HCT116 (cell line): ENCODE measurements around the gene ACTG1. TPM values are rescaled to one million over a fixed set of nuclear protein-coding genes. Genes with fewer than 3 reads are reported as not detected.

Experiments
- ATAC-seq: fragments of 200-7000 bp; cut with Tn5 transposase; 2 replicates; pipeline ENCODE4 v1.9.1; 2020; ENCODE audit warnings: mild to moderate bottlenecking, moderate library complexity
- BruUV-seq: library from RNA; stranded (reverse); fragments of 400-500 nt; replicated peaks from 2 replicates; lab custom pipeline; 2021; lab: Mats Ljungman, UMichigan
- CTCF ChIA-PET: fragments of 300-600 bp; sonication (Branson Sonifier 250); formaldehyde crosslinking; loops from one replicate; lab custom pipeline; 2021; ENCODE audit warnings: antibody characterized with exemption; lab: Charles Lee
- POLR2A ChIA-PET: fragments of 300-600, 350-600 bp; sonication (Branson Sonifier 250); formaldehyde crosslinking; loops from one replicate; lab custom pipeline; 2021; ENCODE audit warnings: antibody characterized with exemption; lab: Charles Lee
- RAD21 ChIA-PET, 2 experiments: fragments of 300-600 bp; sonication (Branson Sonifier 250); formaldehyde crosslinking; loops; one replicate each; lab custom pipeline; 2023; ENCODE audit warnings: low total read pairs in 2 of 2; ENCODE audit not compliant: uncharacterized antibody in 2 of 2, unreplicated experiment in 2 of 2, low non-redundant PET in 1 of 2; lab: Charles Lee
- DNase-seq: peaks from one replicate; pipeline ENCODE4 v3.0.0-alpha.2; 2010; ENCODE audit warnings: low read depth, low spot score
- H2AFZ ChIP-seq: fragments of 200-600 bp; shearing (Covaris generic), sonication (generic); 2 replicates; pipeline ENCODE4 v1.6.1; 2017; ENCODE audit warnings: low read depth, mixed run types, mixed read lengths, antibody characterized with exemption, low read length; ENCODE audit not compliant: poor library complexity, severe bottlenecking
- H3K27ac ChIP-seq: 2 replicates; pipeline ENCODE4 v1.5.1; 2012; ENCODE audit warnings: low read depth, low read length
- H3K27me3 ChIP-seq: fragments of 200-600 bp; sonication (generic); 2 replicates; pipeline ENCODE4 v1.6.1; 2016; ENCODE audit warnings: mixed run types, low read length, mixed read lengths; ENCODE audit not compliant: insufficient read depth
- H3K36me3 ChIP-seq, 2 experiments: fragments of 200-500 bp in 1 of 2; fragments of 200-600 bp in 1 of 2; sonication (Bioruptor generic) in 1 of 2; sonication (generic) in 1 of 2; 2 replicates each; pipeline versions ENCODE4 v1.5.1 to v1.6.1; 2014 to 2016; ENCODE audit warnings: low read length in 2 of 2, inconsistent platforms in 1 of 2, mixed read lengths in 1 of 2, mixed run types in 1 of 2; ENCODE audit not compliant: insufficient read depth in 2 of 2, control insufficient read depth in 1 of 2
- H3K4me1 ChIP-seq, 2 experiments: fragments of 200-600 bp in 1 of 2; sonication (generic) in 1 of 2; 2 replicates each; pipeline versions ENCODE4 v1.5.1 to v1.6.1; 2012 to 2017; ENCODE audit warnings: low read length in 2 of 2, inconsistent platforms in 1 of 2, mild to moderate bottlenecking in 1 of 2, mixed read lengths in 1 of 2, mixed run types in 1 of 2, moderate library complexity in 1 of 2; ENCODE audit not compliant: insufficient read depth in 2 of 2, control insufficient read depth in 1 of 2
- H3K4me2 ChIP-seq: fragments of 200-600 bp; sonication (generic); 2 replicates; pipeline ENCODE4 v1.6.1; 2017; ENCODE audit warnings: mixed run types, low read length, mixed read lengths
- H3K4me3 ChIP-seq, 2 experiments: fragments of 200-600 bp in 1 of 2; sonication (generic) in 1 of 2; replicated peaks in 1 of 2; 2 replicates each; pipeline ENCODE4 v1.5.1; 2011 to 2016; ENCODE audit warnings: low read length in 2 of 2, control low read depth in 1 of 2, low read depth in 1 of 2, mild to moderate bottlenecking in 1 of 2, mixed read lengths in 1 of 2, mixed run types in 1 of 2
- H3K79me2 ChIP-seq: fragments of 200-600 bp; sonication (generic); 2 replicates; pipeline ENCODE4 v1.6.1; 2017; ENCODE audit warnings: mild to moderate bottlenecking, mixed run types, low read length, moderate library complexity, mixed read lengths; ENCODE audit not compliant: insufficient read depth
- H3K9ac ChIP-seq: fragments of 200-600 bp; sonication (generic); 2 replicates; pipeline ENCODE4 v1.6.1; 2016; ENCODE audit warnings: low read length, mixed read lengths
- H3K9me2 ChIP-seq: fragments of 200-600 bp; sonication (generic), shearing (Covaris generic); 2 replicates; pipeline ENCODE4 v1.6.1; 2017; ENCODE audit warnings: mixed run types, mild to moderate bottlenecking, moderate library complexity; ENCODE audit not compliant: insufficient read depth
- H3K9me3 ChIP-seq, 2 experiments: fragments of 200-500 bp in 1 of 2; fragments of 200-600 bp in 1 of 2; sonication (Bioruptor generic) in 1 of 2; sonication (generic) in 1 of 2; 2 replicates each; pipeline ENCODE4 v1.6.1; 2014 to 2017; ENCODE audit warnings: low read length in 2 of 2, mixed read lengths in 2 of 2, inconsistent platforms in 1 of 2, low read depth in 1 of 2, mild to moderate bottlenecking in 1 of 2, mixed run types in 1 of 2, moderate library complexity in 1 of 2; ENCODE audit not compliant: control insufficient read depth in 1 of 2, insufficient read depth in 1 of 2
- H4K20me1 ChIP-seq: fragments of 200-600 bp; sonication (generic), shearing (Covaris generic); 2 replicates; pipeline ENCODE4 v1.6.1; 2017; ENCODE audit warnings: mixed run types, mild to moderate bottlenecking, moderate library complexity; ENCODE audit not compliant: insufficient read depth
- ATF3 ChIP-seq: IDR thresholded peaks from 2 replicates; pipeline ENCODE4 v1.6.1; 2012
- CEBPB ChIP-seq: IDR thresholded peaks from 2 replicates; pipeline ENCODE4 v1.6.1; 2012; ENCODE audit warnings: low read depth
- EGR1 ChIP-seq: IDR thresholded peaks from 2 replicates; pipeline ENCODE4 v1.6.1; 2012; ENCODE audit warnings: low read depth
- ELF1 ChIP-seq: IDR thresholded peaks from 2 replicates; pipeline ENCODE4 v1.6.1; 2012; ENCODE audit warnings: low read depth, borderline replicate concordance
- FOSL1 ChIP-seq: IDR thresholded peaks from 2 replicates; pipeline ENCODE4 v1.6.1; 2012; ENCODE audit warnings: low read depth
- JUND ChIP-seq: IDR thresholded peaks from 2 replicates; pipeline ENCODE4 v1.6.1; 2012
- POLR2A ChIP-seq: IDR thresholded peaks from 2 replicates; pipeline ENCODE4 v1.7.0; 2011; ENCODE audit warnings: borderline replicate concordance; ENCODE audit not compliant: insufficient read depth, insufficient read length; ENCODE audit errors: extremely low read depth
- POLR2AphosphoS5 ChIP-seq: IDR thresholded peaks from 2 replicates; pipeline ENCODE4 v1.6.1; 2011; ENCODE audit warnings: mild to moderate bottlenecking, low read depth, low read length, moderate library complexity
- REST ChIP-seq: IDR thresholded peaks from 2 replicates; pipeline ENCODE4 v1.6.1; 2012; ENCODE audit warnings: low read depth
- SIN3A ChIP-seq: IDR thresholded peaks from 2 replicates; pipeline ENCODE4 v1.6.1; 2012; ENCODE audit warnings: low read depth
- SP1 ChIP-seq: IDR thresholded peaks from 2 replicates; pipeline ENCODE4 v1.6.1; 2012; ENCODE audit warnings: low read depth
- SRF ChIP-seq: IDR thresholded peaks from 2 replicates; pipeline ENCODE4 v1.6.1; 2012; ENCODE audit warnings: low read depth
- TCF7L2 ChIP-seq: IDR thresholded peaks from 2 replicates; pipeline ENCODE4 v1.7.0; 2011; ENCODE audit warnings: borderline replicate concordance, inconsistent platforms; ENCODE audit not compliant: insufficient read depth, insufficient read length; ENCODE audit errors: extremely low read depth
- YY1 ChIP-seq: IDR thresholded peaks from 2 replicates; pipeline ENCODE4 v1.6.1; 2011; ENCODE audit warnings: low read length, low read depth, moderate library complexity, mild to moderate bottlenecking; ENCODE audit not compliant: insufficient replicate concordance; ENCODE audit errors: extremely low read depth
- ZBTB33 ChIP-seq: IDR thresholded peaks from 2 replicates; pipeline ENCODE4 v1.6.1; 2011; ENCODE audit warnings: mild to moderate bottlenecking, low read length, moderate library complexity; ENCODE audit not compliant: insufficient replicate concordance; ENCODE audit errors: extremely low read depth
- ZFX ChIP-seq: fragments of 450-650 bp; IDR thresholded peaks from 2 replicates; pipeline ENCODE4 v1.6.1; 2017
- ZNF274 ChIP-seq: fragments of 200-500 bp; sonication (Bioruptor generic); IDR thresholded peaks from 2 replicates; pipeline ENCODE4 v1.6.1; 2014; ENCODE audit warnings: mild to moderate bottlenecking, low read depth, low read length, inconsistent platforms
- intact Hi-C: fragments of 100-400 bp; cut with micrococcal nuclease; formaldehyde crosslinking; loops from 2 replicates; pipeline ENCODE4 v1.10.0; 2022
- total RNA-seq: library from RNA; stranded (reverse); gene quantifications from one replicate; pipeline ENCODE4 v1.2.1, GENCODE V29; 2021; ENCODE audit not compliant: unreplicated experiment

ACTG1 gene
- total RNA-seq, 1 experiment from 2014 or later, result 6,223 TPM

GRCh38 chr17:81481073-81481799 is 31.4 kb downstream of the ACTG1 start:
- no peaks in the 10 kb centered on the region for H3K9me2 ChIP-seq
- H3K9ac ChIP-seq, result no peak overlapping the region
- ATAC-seq (no peak), DNase-seq (no peak)
- ChIA-PET CTCF (no interaction called here), RAD21 (no interaction called here), POLR2A (interaction anchor here (1.0 kb wide), 1 partner anchor 86 kb away, joined by 3 read pairs; the partner anchor contains the start of gene BAHCC1)
- H3K27ac ChIP-seq, result no peak overlapping the region; the same call in 1 of the 2 replicates
- H3K4me3 ChIP-seq, result no peak overlapping the region
- no peak overlapping the region for H3K4me2 ChIP-seq
- H3K9me3 ChIP-seq, result no peaks in the 10 kb centered on the region
- H3K36me3 ChIP-seq, result no peaks in the 10 kb centered on the region
- H3K79me2 ChIP-seq, result no peaks in the 10 kb centered on the region
- intact Hi-C loops, result no loop called here
- H2AFZ ChIP-seq, result no peak overlapping the region
- TF ChIP-seq JUND (no peak), REST (no peak), ZBTB33 (no peak), SIN3A (no peak), EGR1 (no peak), ATF3 (no peak), YY1 (no peak), POLR2AphosphoS5 (no peak), POLR2A (no peak), SRF (no peak), TCF7L2 (no peak), ZFX (no peak), CEBPB (no peak), SP1 (no peak), ZNF274 (no peak), FOSL1 (no peak), ELF1 (no peak)
- H4K20me1 ChIP-seq, result no peaks in the 10 kb centered on the region
- BruUV-seq, result no TSS peak
- H3K27me3 ChIP-seq, result no peaks in the 10 kb centered on the region
- H3K4me1 ChIP-seq, result peaks cover 12 to 30% of the 10 kb centered on the region in 2 experiments
